Bone marrow (tissue), 2 donors: ENCODE data around the gene KIF26B.
"Not testable (repeated sequence)": the region's sequence is repeated elsewhere in the genome, so short reads cannot be mapped to it uniquely, and the experiment has no call there.

Experiments
- DNase-seq, 2 donors: peaks; one replicate each; lab custom pipeline; 2025; lab: John Stamatoyannopoulos, UW

The KIF26B gene

GRCh38 chr1:245648749-245649522, 494.2 kb downstream of the KIF26B start:
- DNase-seq, result no peak

DNA sequence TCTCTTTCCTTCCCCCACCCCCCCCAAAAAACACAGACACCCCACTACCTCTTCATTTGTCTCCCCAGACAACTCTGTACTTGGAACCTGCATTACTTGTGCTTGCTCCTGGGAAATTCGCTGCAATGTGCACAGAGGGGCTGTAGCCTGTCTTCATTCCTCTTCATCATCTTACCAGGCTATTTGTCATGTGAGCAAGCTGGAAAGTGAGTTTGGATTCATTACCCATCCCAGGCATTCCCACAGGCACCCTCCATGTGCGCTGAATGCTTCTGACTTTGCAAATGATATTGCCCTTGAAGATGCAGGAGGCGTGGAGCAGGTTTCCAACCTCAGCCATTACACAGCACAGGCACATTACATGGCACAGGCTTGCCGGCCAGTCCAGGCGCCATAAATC, 494.9 kb downstream of the KIF26B start:
- no peak for DNase-seq

DNA sequence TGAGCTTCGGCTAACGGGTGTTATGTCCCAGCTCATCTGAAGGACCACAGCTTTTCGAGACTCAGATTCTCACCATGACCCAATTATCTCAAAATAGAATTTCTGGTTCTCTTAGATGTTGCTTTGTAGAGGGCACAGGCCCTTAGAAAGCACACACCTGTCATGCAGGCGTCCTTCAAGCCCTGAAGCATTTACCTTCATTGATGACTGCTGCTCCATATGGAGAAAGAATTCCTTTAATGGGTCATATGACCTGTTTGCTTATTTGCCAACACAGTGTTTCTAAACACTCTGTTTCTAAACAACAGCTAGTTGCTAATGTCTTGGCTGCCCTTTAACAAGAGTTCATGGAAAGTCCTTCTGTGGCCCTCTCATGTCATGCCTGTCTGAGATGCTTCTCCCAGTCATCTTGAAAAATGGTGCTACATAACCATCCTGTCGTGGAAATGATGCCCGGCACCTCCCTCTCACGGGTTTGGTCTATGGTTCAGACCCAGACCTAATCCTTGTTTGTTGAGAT, 495.7 kb downstream of the KIF26B start:
- DNase-seq, result no peak

DNA sequence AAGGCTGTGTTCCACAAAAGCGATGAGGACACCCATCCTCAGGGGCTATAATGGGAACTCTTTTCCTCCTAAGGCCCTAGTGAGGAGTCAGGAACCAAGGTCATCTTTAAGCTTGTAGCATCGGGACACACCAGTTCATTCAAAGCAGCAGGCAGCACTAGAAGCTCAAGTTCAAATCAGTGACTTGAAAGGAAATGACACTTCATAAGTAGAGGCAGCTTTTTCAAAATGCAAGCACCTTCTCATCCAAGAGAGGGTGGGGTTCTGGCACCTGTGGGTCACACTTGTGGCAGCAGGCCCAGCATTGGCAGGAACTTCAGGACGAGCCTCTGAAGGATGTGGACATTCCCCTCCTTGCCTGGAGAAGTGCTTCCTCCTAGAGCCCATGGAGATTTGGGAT, 496.3 kb downstream of the KIF26B start:
- no peak for DNase-seq

- no peak for DNase-seq
Measured at GRCh38 chr1:245652116-245652515, 497.3 kb downstream of the KIF26B start.

DNA sequence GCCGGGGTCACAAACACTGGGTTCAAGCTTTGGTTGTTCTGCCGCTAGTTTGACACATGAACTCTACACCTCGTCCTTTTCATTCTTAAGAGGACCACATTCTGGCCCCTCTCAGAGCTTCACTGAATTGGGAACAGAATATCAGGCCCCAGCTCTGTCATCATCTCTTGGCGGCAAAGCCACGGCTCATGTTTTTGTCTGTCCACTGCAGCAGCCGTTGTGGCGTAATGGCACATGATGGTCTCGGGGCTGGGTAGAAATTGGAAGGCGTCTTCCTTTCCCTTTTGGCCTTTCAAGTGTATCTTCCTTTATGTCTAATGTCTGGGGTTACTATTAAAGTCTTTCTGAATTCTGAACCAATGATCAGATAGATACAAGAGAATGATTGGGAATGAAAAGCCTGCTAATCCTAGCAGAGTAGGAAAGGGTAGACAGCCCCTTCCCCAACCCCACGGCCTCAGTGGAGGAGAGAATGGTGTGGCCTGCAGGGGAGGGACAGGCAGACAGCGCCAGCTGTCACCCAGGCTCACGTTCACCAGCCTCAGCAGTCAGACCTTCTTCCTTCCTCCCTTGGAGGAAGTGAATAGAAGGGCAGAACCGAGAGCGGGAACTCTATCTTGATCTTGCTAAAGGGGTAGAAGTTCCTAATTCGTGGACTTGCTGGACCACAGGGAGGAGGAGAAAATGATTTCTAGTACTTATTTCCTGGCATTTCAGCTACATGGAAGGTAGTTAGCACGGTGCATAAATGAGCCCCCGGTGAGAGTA, 498.1 kb downstream of the KIF26B start:
- no peak for DNase-seq

GRCh38 chr1:245654460-245655050, 499.8 kb downstream of the KIF26B start:
- no peak for DNase-seq

GRCh38 chr1:245656189-245656717, 501.5 kb downstream of the KIF26B start:
- no peak for DNase-seq

DNA sequence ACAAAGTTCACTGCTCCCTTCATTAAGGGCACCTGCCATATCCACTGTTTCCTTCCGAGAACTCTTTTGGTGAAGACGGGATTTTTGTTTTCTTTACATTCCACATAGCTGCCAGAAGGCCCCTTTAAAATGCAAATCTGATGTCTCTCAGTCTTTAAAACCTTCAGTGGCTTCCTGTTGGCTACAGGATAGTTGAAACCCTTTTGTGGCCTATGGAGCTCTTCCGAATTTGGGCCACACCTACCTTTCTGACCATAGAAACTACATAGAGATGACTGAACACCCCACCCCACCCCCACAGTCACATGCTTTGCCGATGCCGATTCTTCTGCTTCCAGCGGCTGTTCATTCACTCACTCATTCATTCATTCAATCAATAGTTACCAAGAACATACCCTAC, 502.6 kb downstream of the KIF26B start:
- no peak for DNase-seq

DNA sequence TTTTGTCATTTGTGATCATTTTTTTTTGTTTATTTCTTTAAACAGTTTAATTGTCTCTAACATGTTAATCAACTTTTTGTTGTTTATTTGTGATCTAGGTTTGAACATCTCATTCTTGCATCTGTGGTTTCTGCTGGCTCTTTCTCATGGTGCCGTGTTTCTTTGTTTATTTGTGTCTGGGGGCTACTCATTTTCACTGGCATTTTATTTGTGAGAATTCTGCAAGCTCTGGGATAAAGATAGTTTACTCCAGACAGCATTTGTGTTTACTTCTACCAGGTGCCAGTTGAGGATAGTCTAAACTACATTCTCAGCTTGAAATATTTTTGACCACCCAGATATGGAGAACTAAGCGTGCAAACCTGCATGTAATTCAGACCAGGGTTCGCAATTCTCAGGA, 508.6 kb downstream of the KIF26B start:
- DNase-seq, result no peak

- no peak for DNase-seq
Measured at GRCh38 chr1:245663841-245664240, 509.1 kb downstream of the KIF26B start.

DNA sequence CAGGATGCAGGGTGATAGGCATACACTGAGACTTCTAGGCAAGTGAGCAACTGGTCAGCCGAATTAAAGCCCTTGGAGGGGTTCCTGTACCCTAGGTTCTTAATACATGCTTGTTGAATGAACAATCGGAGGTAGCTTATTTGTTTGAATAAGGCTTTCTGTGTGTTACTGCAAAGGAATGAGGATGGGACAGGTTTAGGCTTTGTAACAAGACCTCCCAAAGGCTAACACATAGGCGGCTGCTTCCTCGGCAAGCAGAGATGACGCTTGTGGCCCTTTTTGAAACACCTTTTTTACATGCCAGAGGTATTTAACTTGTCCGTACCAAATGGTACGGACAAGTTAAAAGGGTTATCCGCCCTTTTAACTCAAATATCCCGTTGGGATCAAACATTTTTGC, 511.6 kb downstream of the KIF26B start:
- DNase-seq, result no peak

- DNase-seq, result no peak
Measured at GRCh38 chr1:245671349-245671748, 516.6 kb downstream of the KIF26B start.

- DNase-seq, result no peak
Measured at GRCh38 chr1:245671966-245672767, 517.4 kb downstream of the KIF26B start.

DNA sequence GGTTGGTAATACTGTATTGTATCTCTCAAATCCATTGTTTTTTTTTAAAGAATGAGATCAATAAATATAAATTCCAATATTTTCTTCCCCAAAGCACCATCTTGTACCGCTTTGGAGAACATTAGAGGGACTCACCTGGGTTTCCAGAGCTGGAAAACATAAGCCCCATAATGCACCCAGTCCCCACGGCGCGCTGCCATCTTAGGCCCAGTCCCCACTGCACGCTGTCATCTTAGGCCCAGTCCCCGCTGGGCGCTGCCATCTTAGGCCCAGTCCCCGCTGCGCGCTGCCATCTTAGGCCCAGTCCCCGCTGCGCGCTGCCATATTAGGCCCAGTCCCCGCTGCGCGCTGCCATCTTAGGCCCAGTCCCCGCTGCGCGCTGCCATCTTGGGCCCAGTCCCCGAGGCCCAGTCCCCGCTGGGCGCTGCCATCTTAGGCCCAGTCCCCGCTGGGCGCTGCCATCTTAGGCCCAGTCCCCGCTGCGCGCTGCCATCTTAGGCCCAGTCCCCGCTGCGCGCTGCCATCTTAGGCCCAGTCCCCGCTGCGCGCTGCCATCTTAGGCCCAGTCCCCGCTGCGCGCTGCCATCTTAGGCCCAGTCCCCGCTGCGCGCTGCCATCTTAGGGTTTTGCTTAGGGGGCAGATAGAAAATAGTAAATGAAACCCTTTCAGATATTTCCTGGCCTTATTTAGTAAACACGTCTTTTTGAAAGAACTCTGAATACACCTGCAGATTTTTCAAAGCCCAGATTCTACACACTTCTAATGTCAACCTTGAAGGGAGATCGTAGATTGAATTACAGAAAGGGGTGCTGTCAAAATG, 518.3 kb downstream of the KIF26B start:
- not testable (repeated sequence) for DNase-seq

- DNase-seq, result no peak
Measured at GRCh38 chr1:245673881-245674414, 519.2 kb downstream of the KIF26B start.

DNA sequence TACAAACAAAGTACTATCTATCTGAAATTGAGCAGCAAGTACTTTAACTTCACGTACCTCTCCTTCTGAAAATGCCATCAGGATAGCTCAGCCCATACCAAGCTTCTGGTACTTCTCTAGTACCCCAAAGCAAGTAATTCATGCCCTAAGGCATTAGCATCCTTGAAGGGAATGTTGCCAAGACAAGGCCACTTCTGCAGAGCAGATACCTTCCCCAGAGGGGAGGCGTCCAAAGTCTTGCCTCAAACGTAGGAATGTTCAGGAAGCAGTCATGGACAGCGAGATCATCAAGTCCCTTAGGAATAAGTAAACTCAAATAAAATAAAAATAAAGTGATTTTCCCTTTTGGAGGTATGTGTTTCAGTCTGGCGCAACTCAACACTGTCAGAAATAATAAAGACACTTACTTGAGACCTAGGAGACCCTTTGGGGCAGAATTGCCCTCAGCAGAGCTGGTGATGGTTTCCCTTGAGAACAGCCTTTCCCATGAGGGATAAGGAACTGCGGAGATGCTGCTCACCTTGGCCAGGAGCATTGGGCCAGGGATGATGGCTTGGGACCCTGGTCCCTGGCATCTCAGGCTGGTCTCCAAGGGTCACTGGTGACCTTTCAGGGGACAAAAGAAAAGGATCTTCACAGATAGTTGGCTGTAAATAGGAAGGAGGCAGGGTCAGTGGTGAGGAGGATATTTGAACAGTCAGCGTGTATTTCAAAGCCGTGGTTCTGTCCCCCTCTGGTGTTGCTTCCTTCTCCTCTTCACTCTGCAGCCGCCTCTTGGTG, 522.9 kb downstream of the KIF26B start:
- DNase-seq, result no peak

DNA sequence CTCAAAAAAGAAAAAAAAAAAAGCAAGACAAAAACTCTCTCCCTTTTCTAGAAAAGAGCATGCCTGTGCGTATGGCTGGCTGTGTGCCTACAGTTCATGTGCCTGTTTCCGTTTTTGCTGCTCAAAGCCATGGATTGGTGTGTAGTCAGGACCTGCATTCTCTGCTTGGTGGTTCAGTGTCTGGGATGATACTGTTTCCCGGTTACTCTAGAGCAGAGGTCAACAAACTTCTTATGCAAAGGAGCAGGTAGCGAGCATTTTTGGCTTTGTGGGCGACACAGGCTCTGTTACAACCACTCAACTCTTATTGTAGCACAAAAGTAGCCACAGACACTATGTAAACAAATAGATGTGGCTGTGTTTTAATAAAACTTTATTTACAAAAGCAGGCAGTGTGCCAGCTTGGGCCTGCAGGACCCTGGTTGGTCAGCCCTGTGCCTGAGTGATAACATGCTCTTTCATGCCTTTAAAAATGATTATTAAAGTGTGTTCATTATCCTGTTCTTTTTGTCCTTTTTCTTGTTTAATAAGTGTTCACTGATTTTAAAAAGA, 524.2 kb downstream of the KIF26B start:
- no peak for DNase-seq
